HUDEP-2 (cell line): ENCODE data around the gene ARID3A.
"Not testable (repeated sequence)": the region's sequence is repeated elsewhere in the genome, so short reads cannot be mapped to it uniquely, and the experiment has no call there.

Experiments
- DNase-seq, 76 experiments: peaks; one replicate each; lab custom pipeline; 2025; ENCODE audit not compliant: unreplicated experiment in 76 of 76; lab: John Stamatoyannopoulos, UW

ARID3A gene

GRCh38 chr19:1012334-1012733, 86.5 kb downstream of the ARID3A start:
- DNase-seq = no peak

- DNase-seq = no peak
These were observed 87.4 kb downstream of the ARID3A start for GRCh38 chr19:1013218-1013617.

GRCh38 chr19:1014161-1015060, 88.6 kb downstream of the ARID3A start:
- DNase-seq = no peak

- no peak for DNase-seq
These were observed 89.4 kb downstream of the ARID3A start for GRCh38 chr19:1015061-1015781.

GRCh38 chr19:1015782-1016646, 90.2 kb downstream of the ARID3A start:
- DNase-seq = no peak

GRCh38 chr19:1016647-1017114, 90.8 kb downstream of the ARID3A start:
- no peak for DNase-seq

GRCh38 chr19:1017115-1017905, 91.5 kb downstream of the ARID3A start:
- peak in 24 of 76 experiments; percentile 19 to 55 (median 30) for DNase-seq

GRCh38 chr19:1017906-1018305, 92.1 kb downstream of the ARID3A start:
- DNase-seq = no peak

- peak in 56 of 76 experiments; percentile 21 to 76 (median 48) for DNase-seq
These were observed 92.6 kb downstream of the ARID3A start for GRCh38 chr19:1018393-1018792.

GRCh38 chr19:1018932-1019615, 93.2 kb downstream of the ARID3A start:
- DNase-seq = no peak

GRCh38 chr19:1019616-1019961, 93.8 kb downstream of the ARID3A start:
- no peak for DNase-seq

- peak in 3 of 76 experiments; percentile 12 to 32 (median 29) for DNase-seq
These were observed 94.4 kb downstream of the ARID3A start for GRCh38 chr19:1019980-1020867.

- DNase-seq = peak in 74 of 76 experiments; percentile 61 to 98 (median 97)
These were observed 95.1 kb downstream of the ARID3A start, which contains the start of gene TMEM259 for GRCh38 chr19:1020868-1021425. Gene TMEM259 (minus strand): TSS chr19:1021123. CDS start chr19:1020996, 127 bp downstream.

- DNase-seq = not testable (repeated sequence)
These were observed 98.0 kb downstream of the ARID3A start for GRCh38 chr19:1023883-1024188.

GRCh38 chr19:1025080-1025479, 99.2 kb downstream of the ARID3A start:
- not testable (repeated sequence) for DNase-seq
